ENCODE measurements around the gene ZNRF1. TPM values are rescaled to one million over a fixed set of nuclear protein-coding genes. Genes with fewer than 3 reads are reported as not detected.

The ZNRF1 gene
- polyA plus RNA-seq, 1 donor, result 14.0 TPM

DNA sequence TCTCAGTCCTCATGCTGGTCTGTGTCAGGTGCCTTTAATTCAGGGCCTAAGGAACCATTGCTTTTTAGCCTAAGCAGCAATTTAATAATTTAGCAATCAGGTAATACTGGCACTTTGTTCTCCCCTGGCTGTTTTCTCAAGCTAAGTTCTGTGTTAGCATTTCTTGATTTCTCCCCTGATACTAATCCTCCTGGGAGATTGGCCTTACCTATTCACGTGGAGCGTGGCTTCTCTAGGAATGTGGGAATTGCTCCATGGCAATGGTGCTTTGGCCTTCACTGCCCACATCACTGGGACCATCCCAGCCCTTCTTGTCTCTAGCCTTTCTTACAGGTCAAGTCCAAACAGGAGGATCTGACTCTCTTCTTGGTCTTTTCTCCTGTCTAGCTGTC is 55.7 kb downstream of the ZNRF1 start:
- no CpG with 5 or more reads among the region's 2 CpGs for WGBS (ENCODE audit: insufficient coverage, low lambda C conversion rate)
- no peaks in the 10 kb centered on the region for H3K9me3 ChIP-seq (ENCODE audit: control insufficient read depth, low read depth, low read length)
- H3K27me3 ChIP-seq (ENCODE audit: control insufficient read depth, insufficient read depth, low read length), result no peaks in the 10 kb centered on the region
- peak overlapping the region; percentile 56 for H3K27ac ChIP-seq (ENCODE audit: low read length)
- no peak for DNase-seq
- no peak overlapping the region for H3K4me3 ChIP-seq (ENCODE audit: low read length)
- peaks cover 16% of the 10 kb centered on the region for H3K4me1 ChIP-seq (ENCODE audit: control insufficient read depth, insufficient read depth, low read length)
- H3K36me3 ChIP-seq (ENCODE audit: control insufficient read depth, insufficient read depth, low read length), result no peaks in the 10 kb centered on the region

DNA sequence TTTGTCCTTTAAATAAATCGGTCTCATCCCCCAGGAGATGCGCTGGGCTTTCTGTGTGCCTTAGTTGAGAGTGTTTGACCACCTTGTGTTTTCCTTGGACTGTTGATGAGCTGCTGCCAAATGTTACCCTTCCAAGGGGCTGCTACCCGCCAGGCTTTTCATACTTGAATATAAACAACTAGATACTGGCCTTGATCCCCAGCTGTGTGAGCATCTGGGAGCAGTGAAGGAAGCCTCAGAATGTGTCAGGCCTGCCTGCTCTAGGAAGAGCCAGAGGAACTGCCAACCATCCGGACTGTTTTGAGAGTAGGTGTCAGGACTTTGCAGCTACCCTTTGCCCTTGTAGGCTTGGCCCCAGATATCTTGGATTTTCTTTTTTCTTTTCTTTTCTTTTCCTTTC is 60.0 kb downstream of the ZNRF1 start:
- Histone ChIP-seq H3K36me3 (ENCODE audit: control insufficient read depth, insufficient read depth, low read length) (no peaks in the 10 kb centered on the region), H3K27ac (ENCODE audit: low read length) (no peak overlapping the region), H3K27me3 (ENCODE audit: control insufficient read depth, insufficient read depth, low read length) (no peaks in the 10 kb centered on the region), H3K9me3 (ENCODE audit: control insufficient read depth, low read depth, low read length) (no peaks in the 10 kb centered on the region), H3K4me1 (ENCODE audit: control insufficient read depth, insufficient read depth, low read length) (peaks cover 13% of the 10 kb centered on the region), H3K4me3 (ENCODE audit: low read length) (no peak overlapping the region)
- no peak for DNase-seq
- 86% methylated on average over 1 of the region's 4 CpGs for WGBS (ENCODE audit: insufficient coverage, low lambda C conversion rate)

DNA sequence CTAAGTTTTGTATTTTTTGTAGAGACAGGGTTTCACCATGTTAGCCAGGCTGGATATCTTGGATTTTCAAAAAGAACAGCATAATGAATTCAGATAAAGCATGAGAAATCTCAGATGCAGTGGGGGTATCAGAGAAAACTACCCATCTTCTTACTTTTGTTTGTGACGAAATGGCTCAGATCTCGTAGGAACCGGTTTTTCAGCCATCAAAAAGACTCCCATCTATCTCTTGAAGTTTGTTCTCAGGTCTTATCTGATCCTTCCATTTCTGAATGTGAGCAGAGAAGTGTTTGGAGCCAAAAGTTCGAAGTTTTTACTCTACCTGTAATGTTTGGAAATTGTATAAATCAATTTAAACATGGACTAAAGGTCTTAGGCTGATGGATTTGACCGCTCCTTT is 60.6 kb downstream of the ZNRF1 start:
- Histone ChIP-seq H3K27me3 (ENCODE audit: control insufficient read depth, insufficient read depth, low read length) (no peaks in the 10 kb centered on the region), H3K36me3 (ENCODE audit: control insufficient read depth, insufficient read depth, low read length) (no peaks in the 10 kb centered on the region), H3K4me1 (ENCODE audit: control insufficient read depth, insufficient read depth, low read length) (peaks cover 9% of the 10 kb centered on the region), H3K27ac (ENCODE audit: low read length) (no peak overlapping the region), H3K9me3 (ENCODE audit: control insufficient read depth, low read depth, low read length) (peaks cover 4% of the 10 kb centered on the region), H3K4me3 (ENCODE audit: low read length) (no peak overlapping the region)
- DNase-seq, result no peak
- no CpG with 5 or more reads among the region's 5 CpGs for WGBS (ENCODE audit: insufficient coverage, low lambda C conversion rate)

DNA sequence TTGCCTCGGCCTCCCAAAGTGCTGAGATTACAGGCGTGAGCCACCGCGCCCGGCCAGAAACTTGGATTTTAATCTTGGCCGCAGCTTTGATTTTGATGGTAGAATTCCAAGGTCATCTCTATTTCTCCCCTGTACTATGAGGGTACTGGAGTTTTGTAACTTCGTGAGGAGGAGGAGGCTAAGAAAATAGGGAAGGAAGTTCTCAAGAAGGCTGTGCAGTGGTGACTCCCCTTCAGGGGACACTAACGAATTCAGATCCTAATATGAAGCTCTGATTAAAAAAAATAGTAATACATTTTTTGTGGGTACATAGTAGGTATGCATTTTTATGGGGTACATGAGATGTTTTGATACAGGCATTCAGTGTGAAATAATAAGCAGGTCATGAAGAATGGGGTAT is 61.9 kb downstream of the ZNRF1 start:
- no peak overlapping the region for H3K4me3 ChIP-seq (ENCODE audit: low read length)
- H3K4me1 ChIP-seq (ENCODE audit: control insufficient read depth, insufficient read depth, low read length), result peaks cover 11% of the 10 kb centered on the region
- no peak for DNase-seq
- 0% methylated on average over 1 of the region's 8 CpGs for WGBS (ENCODE audit: insufficient coverage, low lambda C conversion rate)
- H3K27me3 ChIP-seq (ENCODE audit: control insufficient read depth, insufficient read depth, low read length), result no peaks in the 10 kb centered on the region
- no peak overlapping the region for H3K27ac ChIP-seq (ENCODE audit: low read length)
- no peaks in the 10 kb centered on the region for H3K36me3 ChIP-seq (ENCODE audit: control insufficient read depth, insufficient read depth, low read length)
- H3K9me3 ChIP-seq (ENCODE audit: control insufficient read depth, low read depth, low read length), result peaks cover 4% of the 10 kb centered on the region

DNA sequence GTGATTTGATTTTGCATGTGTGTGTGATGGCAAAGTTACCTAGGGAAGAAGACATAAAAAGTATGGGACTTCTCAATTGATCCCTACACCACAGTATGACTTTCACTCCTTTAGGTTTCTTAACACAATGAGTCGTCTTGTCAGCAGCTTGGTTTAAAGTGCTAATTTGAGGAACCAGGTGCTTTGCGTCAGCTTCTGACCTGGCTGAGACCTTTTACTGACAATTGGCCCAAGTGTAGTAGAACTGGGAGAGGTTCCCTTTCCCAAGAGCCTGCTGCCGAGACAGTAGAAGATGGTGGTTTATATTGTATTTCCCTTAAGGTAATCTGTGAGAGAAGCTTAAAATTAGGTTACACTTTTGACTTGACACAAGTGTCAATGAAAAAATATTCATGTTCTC is 62.8 kb downstream of the ZNRF1 start:
- no peaks in the 10 kb centered on the region for H3K27me3 ChIP-seq (ENCODE audit: control insufficient read depth, insufficient read depth, low read length)

DNA sequence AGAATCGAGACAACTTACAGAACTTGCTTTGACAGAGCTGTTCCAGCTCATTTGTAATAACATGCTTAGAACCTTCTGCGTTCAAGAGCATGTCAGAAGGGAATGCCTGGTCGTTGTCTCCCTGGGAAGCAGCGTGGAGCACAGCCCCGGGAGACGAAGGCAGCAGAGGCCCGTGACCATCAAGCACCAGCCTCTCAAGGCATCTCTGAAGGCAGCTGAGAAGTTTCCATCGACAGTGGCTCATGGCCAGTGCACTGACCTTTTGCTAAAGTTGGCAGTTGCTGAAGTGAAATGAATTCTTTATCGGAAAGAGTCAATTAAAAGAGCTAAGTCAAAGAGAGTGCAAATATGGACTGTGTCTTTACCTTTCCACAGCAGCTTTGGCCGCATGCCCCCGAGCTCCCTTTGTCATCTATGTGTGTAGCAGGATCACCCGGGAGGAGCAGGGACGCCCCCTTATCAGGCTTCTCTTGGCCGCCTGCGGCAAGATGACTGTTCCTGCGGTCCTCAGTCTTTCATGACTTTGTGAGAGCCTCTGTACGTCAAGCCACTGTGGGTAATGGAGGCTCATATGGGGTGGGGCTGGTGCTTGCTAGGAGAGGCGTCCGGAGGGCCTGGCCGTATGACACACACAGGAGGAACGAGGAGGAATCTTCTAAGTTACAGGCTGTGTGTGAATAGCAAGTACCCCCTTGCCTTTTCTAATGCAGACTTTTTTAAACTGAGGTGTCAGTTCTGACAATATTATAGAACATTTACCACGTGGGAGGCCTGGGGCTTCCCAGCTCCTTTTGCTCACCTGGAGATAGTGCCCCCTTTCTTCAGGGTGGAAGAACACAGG is 63.5 kb downstream of the ZNRF1 start:
- no peaks in the 10 kb centered on the region for H3K36me3 ChIP-seq (ENCODE audit: control insufficient read depth, insufficient read depth, low read length)
- H3K4me1 ChIP-seq (ENCODE audit: control insufficient read depth, insufficient read depth, low read length), result peaks cover 15% of the 10 kb centered on the region
- H3K9me3 ChIP-seq (ENCODE audit: control insufficient read depth, low read depth, low read length), result peaks cover 4% of the 10 kb centered on the region
- H3K4me3 ChIP-seq (ENCODE audit: low read length), result no peak overlapping the region
- H3K27me3 ChIP-seq (ENCODE audit: control insufficient read depth, insufficient read depth, low read length), result no peaks in the 10 kb centered on the region
- WGBS (ENCODE audit: insufficient coverage, low lambda C conversion rate), result 80% methylated on average over 1 of the region's 22 CpGs
- DNase-seq, result no peak
- no peak overlapping the region for H3K27ac ChIP-seq (ENCODE audit: low read length)

More for the DNA sequence above, 62.8 kb downstream of the ZNRF1 start:
- WGBS (ENCODE audit: insufficient coverage, low lambda C conversion rate), result no CpG with 5 or more reads among the region's 3 CpGs
- Histone ChIP-seq H3K4me3 (ENCODE audit: low read length) (no peak overlapping the region), H3K36me3 (ENCODE audit: control insufficient read depth, insufficient read depth, low read length) (no peaks in the 10 kb centered on the region), H3K4me1 (ENCODE audit: control insufficient read depth, insufficient read depth, low read length) (peaks cover 15% of the 10 kb centered on the region), H3K27ac (ENCODE audit: low read length) (no peak overlapping the region), H3K9me3 (ENCODE audit: control insufficient read depth, low read depth, low read length) (peaks cover 4% of the 10 kb centered on the region)
- DNase-seq, result no peak

DNA sequence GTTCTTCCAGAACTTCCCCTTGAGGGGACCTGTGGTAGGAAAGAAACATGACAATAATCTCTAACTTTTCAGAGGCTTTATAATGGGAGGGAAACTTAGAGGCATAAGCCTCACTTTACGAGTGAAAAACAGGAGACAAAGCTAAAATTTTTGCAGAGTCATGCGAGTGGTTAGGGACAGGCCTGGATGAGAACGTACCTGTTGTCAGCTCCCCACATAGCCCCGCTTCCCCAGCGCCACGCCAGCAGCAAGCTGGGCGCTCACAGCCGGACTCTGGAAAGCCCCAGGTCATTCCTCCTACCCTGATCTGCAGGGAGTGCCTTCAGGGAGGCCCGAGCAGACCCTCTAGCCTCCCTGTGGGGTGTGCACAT is 64.1 kb downstream of the ZNRF1 start:
- no CpG with 5 or more reads among the region's 9 CpGs for WGBS (ENCODE audit: insufficient coverage, low lambda C conversion rate)
- DNase-seq, result no peak
- Histone ChIP-seq H3K9me3 (ENCODE audit: control insufficient read depth, low read depth, low read length) (peaks cover 4% of the 10 kb centered on the region), H3K27ac (ENCODE audit: low read length) (no peak overlapping the region), H3K36me3 (ENCODE audit: control insufficient read depth, insufficient read depth, low read length) (no peaks in the 10 kb centered on the region), H3K4me3 (ENCODE audit: low read length) (no peak overlapping the region), H3K27me3 (ENCODE audit: control insufficient read depth, insufficient read depth, low read length) (no peaks in the 10 kb centered on the region), H3K4me1 (ENCODE audit: control insufficient read depth, insufficient read depth, low read length) (peaks cover 15% of the 10 kb centered on the region)

DNA sequence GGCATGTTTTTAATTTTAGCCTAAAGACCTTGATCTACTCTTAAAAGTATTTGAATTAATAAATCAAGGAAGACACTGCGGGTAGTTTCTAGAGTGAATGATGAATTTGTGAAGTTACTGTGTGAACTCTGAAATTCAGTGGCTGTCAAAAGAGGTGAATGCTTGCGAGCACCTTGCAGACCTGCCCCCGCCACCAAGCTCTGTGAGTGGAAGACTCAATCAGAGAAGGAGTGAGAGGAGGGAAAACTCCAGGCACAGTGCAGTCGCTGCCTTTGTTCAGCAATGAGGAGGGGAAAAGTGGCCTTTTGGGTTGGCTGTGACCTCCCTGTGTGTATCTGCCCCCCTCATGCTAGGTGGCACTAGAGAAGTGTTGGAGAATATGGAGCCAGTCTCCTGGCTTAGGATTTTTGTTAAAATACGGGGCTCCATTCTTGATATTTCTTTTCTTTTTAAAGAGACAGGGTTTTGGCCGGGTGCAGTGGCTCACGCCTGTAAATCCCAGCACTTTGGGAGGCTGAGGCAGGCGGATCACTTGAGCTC is 64.8 kb downstream of the ZNRF1 start:
- Histone ChIP-seq H3K27me3 (ENCODE audit: control insufficient read depth, insufficient read depth, low read length) (no peaks in the 10 kb centered on the region), H3K36me3 (ENCODE audit: control insufficient read depth, insufficient read depth, low read length) (no peaks in the 10 kb centered on the region), H3K9me3 (ENCODE audit: control insufficient read depth, low read depth, low read length) (peaks cover 4% of the 10 kb centered on the region), H3K4me1 (ENCODE audit: control insufficient read depth, insufficient read depth, low read length) (peaks cover 15% of the 10 kb centered on the region), H3K4me3 (ENCODE audit: low read length) (no peak overlapping the region), H3K27ac (ENCODE audit: low read length) (no peak overlapping the region)
- no CpG with 5 or more reads among the region's 8 CpGs for WGBS (ENCODE audit: insufficient coverage, low lambda C conversion rate)
- no peak for DNase-seq

DNA sequence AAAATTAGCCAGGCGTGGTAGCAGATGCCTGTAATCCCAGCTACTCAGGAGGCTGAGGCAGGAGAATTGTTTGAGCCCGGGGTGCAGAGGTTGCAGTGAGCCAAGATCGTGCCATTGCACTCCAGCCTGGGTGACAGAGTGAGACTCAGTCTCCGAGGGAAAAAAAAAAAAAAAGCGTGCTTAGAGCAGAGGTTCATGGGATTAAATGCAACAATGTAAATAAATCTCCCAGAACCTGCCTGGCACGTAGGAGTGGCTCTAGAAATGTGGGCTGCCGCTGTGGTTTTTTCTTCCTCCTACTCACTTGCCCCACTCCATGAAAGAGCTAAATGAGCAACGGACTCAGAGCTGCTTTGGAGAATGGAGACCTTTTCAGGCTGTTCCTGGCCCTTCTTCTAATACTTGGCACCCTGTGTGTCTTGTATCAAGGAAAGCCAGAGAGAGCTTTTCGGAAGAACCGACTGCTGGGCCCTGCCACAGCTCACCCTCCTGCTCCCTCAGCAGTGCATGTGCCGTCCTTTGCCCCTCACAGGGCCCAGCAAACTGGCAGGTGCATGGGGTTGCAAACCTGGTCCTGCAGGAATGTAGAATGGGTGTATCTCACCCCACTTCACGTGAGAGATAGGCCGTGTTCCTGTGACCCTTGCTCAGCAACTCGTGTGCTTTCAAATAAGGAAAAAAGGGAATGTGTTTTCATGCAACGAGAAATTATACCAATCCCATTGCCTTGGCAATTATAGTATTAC is 65.8 kb downstream of the ZNRF1 start:
- H3K27ac ChIP-seq (ENCODE audit: low read length), result peak overlapping the region; percentile 91
- WGBS (ENCODE audit: insufficient coverage, low lambda C conversion rate), result no CpG with 5 or more reads among the region's 15 CpGs

DNA sequence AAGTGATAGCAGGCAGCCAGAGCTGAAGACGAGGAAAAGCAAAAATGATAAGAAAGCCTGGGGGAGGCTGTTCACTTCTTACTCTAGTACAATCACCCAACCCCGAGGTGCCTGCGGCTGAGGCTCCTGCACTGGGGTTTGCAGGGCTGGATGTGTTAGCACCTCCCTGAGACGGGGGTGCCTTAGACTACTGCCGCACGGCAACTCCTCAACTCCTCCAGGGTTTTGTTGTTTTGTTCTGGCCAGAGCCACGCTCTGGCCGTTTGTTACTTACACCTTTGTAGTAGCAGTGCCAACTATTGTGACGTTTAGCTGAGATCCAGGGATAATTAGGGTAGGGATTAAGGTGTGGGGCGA is 66.3 kb downstream of the ZNRF1 start:
- no peak for DNase-seq
- 83% methylated on average over 1 of the region's 10 CpGs for WGBS (ENCODE audit: insufficient coverage, low lambda C conversion rate)
- Histone ChIP-seq H3K9me3 (ENCODE audit: control insufficient read depth, low read depth, low read length) (peaks cover 4% of the 10 kb centered on the region), H3K27me3 (ENCODE audit: control insufficient read depth, insufficient read depth, low read length) (no peaks in the 10 kb centered on the region), H3K36me3 (ENCODE audit: control insufficient read depth, insufficient read depth, low read length) (no peaks in the 10 kb centered on the region), H3K4me1 (ENCODE audit: control insufficient read depth, insufficient read depth, low read length) (peaks cover 22% of the 10 kb centered on the region), H3K27ac (ENCODE audit: low read length) (peak overlapping the region; percentile 91), H3K4me3 (ENCODE audit: low read length) (peak overlapping the region; percentile 5)

More for the DNA sequence above, 65.8 kb downstream of the ZNRF1 start:
- peaks cover 16% of the 10 kb centered on the region for H3K4me1 ChIP-seq (ENCODE audit: control insufficient read depth, insufficient read depth, low read length)
- peaks cover 4% of the 10 kb centered on the region for H3K9me3 ChIP-seq (ENCODE audit: control insufficient read depth, low read depth, low read length)
- DNase-seq, result peak; percentile 64 to 73
- H3K27me3 ChIP-seq (ENCODE audit: control insufficient read depth, insufficient read depth, low read length), result no peaks in the 10 kb centered on the region
- H3K36me3 ChIP-seq (ENCODE audit: control insufficient read depth, insufficient read depth, low read length), result no peaks in the 10 kb centered on the region
- H3K4me3 ChIP-seq (ENCODE audit: low read length), result peak overlapping the region; percentile 5
